Parathyroid adenoma (tissue), 2 donors: ENCODE results near the gene CLNK.

ENCODE experiments used
- H2AFZ ChIP-seq: fragments of 300-600 bp; sonication (generic); one replicate; pipeline ENCODE4 v1.7.0; 2017; ENCODE audit warnings: antibody characterized with exemption, mild to moderate bottlenecking
- H3K27ac ChIP-seq: fragments of 300-600 bp; sonication (generic); one replicate; pipeline ENCODE4 v1.7.0; 2017
- H3K27me3 ChIP-seq: fragments of 300-600 bp; sonication (generic); one replicate; pipeline ENCODE4 v1.7.0; 2017; ENCODE audit warnings: low read length; ENCODE audit not compliant: control insufficient read depth, insufficient read depth
- H3K36me3 ChIP-seq: fragments of 300-600 bp; sonication (generic); one replicate; pipeline ENCODE4 v1.7.0; 2017; ENCODE audit warnings: low read length; ENCODE audit not compliant: control insufficient read depth, insufficient read depth
- H3K4me1 ChIP-seq: fragments of 300-600 bp; sonication (generic); one replicate; pipeline ENCODE4 v1.7.0; 2017; ENCODE audit warnings: control low read depth
- H3K4me2 ChIP-seq: fragments of 300-600 bp; sonication (generic); one replicate; pipeline ENCODE4 v1.7.0; 2017; ENCODE audit warnings: low read length
- H3K4me3 ChIP-seq: fragments of 300-600 bp; sonication (generic); one replicate; pipeline ENCODE4 v1.7.0; 2017; ENCODE audit warnings: low read depth, low read length
- H3K79me2 ChIP-seq: fragments of 300-600 bp; sonication (generic); one replicate; pipeline ENCODE4 v1.7.0; 2017; ENCODE audit warnings: control low read depth
- H3K9ac ChIP-seq: fragments of 300-600 bp; sonication (generic); one replicate; pipeline ENCODE4 v1.7.0; 2017; ENCODE audit warnings: mild to moderate bottlenecking
- H3K9me3 ChIP-seq: fragments of 300-600 bp; sonication (generic); one replicate; pipeline ENCODE4 v1.7.0; 2017; ENCODE audit warnings: low read length; ENCODE audit not compliant: control insufficient read depth
- TF ChIP-seq, protein P1 (sequence below): fragments of 300-600 bp; sonication (generic); IDR thresholded peaks from one replicate; pipeline ENCODE4 v1.7.0; 2017; ENCODE audit warnings: antibody characterized with exemption, mild to moderate bottlenecking
- donor health status: primary hyperparathyroidism.

CLNK gene

DNA sequence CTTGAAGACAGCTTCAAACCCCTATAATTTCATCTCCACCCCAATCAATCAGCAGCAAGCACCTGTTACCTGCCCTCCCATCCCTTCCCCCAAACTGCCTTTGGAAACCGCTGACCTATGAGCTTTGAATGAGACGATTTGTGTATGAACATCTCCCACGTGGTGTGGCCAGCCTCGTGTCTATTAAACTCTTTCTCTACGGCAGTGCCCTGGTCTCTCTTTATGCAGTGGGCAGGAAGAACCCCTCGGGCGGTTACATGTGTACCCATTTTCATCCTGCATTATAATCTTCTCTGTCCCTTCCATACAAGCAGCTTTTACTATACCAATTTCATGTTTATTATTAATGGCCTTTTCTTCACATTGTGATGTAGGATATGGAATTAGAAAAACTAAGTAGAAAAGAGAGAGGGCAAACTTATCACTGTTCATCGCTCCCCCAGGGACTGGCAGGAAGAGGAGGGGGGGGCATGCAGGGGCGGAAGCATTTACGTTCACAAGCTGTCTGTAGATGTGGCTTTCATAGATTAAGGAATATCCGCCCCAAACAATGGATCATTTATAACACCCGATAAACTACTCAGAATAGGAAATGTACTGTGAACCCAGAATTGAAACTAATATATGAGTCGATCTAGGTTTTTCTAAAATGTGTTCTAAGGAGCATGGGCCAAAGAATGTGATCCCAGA is 131.8 kb downstream of the CLNK start:
- H3K9me3 ChIP-seq: no peaks in the 10 kb centered on the region
- no peak overlapping the region for H3K27ac ChIP-seq
- no peak overlapping the region for H3K4me2 ChIP-seq
- H3K4me3 ChIP-seq: no peak overlapping the region
- no peaks in the 10 kb centered on the region for H3K4me1 ChIP-seq
- H3K79me2 ChIP-seq: no peaks in the 10 kb centered on the region
- H3K27me3 ChIP-seq: no peaks in the 10 kb centered on the region
- no peak overlapping the region for H2AFZ ChIP-seq
- TF ChIP-seq, protein P1, sequence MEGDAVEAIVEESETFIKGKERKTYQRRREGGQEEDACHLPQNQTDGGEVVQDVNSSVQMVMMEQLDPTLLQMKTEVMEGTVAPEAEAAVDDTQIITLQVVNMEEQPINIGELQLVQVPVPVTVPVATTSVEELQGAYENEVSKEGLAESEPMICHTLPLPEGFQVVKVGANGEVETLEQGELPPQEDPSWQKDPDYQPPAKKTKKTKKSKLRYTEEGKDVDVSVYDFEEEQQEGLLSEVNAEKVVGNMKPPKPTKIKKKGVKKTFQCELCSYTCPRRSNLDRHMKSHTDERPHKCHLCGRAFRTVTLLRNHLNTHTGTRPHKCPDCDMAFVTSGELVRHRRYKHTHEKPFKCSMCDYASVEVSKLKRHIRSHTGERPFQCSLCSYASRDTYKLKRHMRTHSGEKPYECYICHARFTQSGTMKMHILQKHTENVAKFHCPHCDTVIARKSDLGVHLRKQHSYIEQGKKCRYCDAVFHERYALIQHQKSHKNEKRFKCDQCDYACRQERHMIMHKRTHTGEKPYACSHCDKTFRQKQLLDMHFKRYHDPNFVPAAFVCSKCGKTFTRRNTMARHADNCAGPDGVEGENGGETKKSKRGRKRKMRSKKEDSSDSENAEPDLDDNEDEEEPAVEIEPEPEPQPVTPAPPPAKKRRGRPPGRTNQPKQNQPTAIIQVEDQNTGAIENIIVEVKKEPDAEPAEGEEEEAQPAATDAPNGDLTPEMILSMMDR: no peak
- no peak overlapping the region for H3K9ac ChIP-seq
- no peaks in the 10 kb centered on the region for H3K36me3 ChIP-seq

DNA sequence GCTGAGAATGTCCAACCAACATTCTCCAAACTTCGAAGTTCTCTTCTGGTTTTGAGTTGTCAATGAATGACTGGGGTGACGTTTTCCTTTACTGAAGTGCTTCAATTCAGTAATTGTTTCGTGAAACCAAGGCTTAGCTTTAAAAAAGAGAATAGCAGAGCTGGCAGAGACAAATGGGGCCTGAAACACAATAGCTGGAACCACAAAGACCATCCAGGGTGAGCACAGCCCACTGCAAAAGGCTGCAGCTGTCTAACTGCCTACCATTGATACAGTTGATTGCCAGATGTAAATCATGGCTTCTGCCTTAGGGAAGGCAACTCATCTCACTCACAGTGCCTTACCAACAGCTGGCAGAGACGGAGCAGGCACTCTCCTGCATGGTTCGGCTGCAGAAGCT is 148.7 kb downstream of the CLNK start:
- no peak overlapping the region for H3K9ac ChIP-seq
- no peaks in the 10 kb centered on the region for H3K36me3 ChIP-seq
- H3K79me2 ChIP-seq: no peaks in the 10 kb centered on the region
- no peak overlapping the region for H3K27ac ChIP-seq
- H3K27me3 ChIP-seq: no peaks in the 10 kb centered on the region
- H3K4me1 ChIP-seq: no peaks in the 10 kb centered on the region
- no peaks in the 10 kb centered on the region for H3K9me3 ChIP-seq
- TF ChIP-seq, protein P1: no peak
- no peak overlapping the region for H2AFZ ChIP-seq
- no peak overlapping the region for H3K4me3 ChIP-seq
- H3K4me2 ChIP-seq: no peak overlapping the region

DNA sequence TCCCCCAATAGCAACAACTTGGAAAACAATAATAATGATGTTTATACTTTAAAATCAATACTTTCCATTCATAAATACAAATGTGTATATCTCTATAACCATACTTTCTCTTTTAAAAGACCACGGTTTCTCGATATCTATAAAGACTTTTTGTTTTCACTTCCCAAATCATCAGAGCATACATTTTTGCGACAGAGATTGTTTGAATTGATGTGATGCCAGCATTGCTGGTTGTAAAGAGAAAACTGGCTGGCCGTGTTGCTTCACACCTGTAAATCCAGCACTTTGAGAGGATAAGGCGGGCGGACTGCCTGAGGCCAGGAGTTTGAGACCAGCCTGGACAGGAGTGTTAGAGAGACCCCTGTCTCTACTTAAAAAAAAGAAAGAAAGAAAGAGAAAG is 149.7 kb downstream of the CLNK start:
- H3K36me3 ChIP-seq: no peaks in the 10 kb centered on the region

DNA sequence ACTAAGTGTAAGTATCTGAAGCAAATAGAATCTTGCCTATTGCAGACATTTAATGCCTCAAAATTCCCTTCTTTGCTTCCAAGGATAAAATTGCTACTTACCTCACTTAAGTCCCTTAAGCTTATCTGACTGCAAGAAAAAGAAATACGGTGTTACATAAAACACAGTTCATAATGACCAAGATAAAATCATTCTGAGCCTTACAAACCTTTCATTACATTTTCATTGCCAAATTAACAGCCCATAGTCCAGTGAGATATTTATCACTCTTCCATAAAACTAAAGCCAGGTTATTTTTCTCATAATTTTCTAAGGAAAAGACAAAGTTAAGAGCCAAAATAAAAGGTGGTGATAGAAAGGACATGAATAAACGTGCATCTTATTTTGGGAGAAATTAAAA is 152.4 kb downstream of the CLNK start:
- no peak overlapping the region for H3K9ac ChIP-seq
- no peaks in the 10 kb centered on the region for H3K27me3 ChIP-seq
- H2AFZ ChIP-seq: no peak overlapping the region
- TF ChIP-seq, protein P1: no peak
- no peaks in the 10 kb centered on the region for H3K79me2 ChIP-seq
- H3K27ac ChIP-seq: no peak overlapping the region
- no peaks in the 10 kb centered on the region for H3K9me3 ChIP-seq
- H3K4me3 ChIP-seq: no peak overlapping the region
- H3K4me1 ChIP-seq: no peaks in the 10 kb centered on the region
- H3K4me2 ChIP-seq: no peak overlapping the region
- H3K36me3 ChIP-seq: no peaks in the 10 kb centered on the region

More for the DNA sequence above, 149.7 kb downstream of the CLNK start:
- H2AFZ ChIP-seq: no peak overlapping the region
- no peak overlapping the region for H3K4me3 ChIP-seq
- H3K27me3 ChIP-seq: no peaks in the 10 kb centered on the region
- H3K79me2 ChIP-seq: no peaks in the 10 kb centered on the region
- H3K9me3 ChIP-seq: no peaks in the 10 kb centered on the region
- no peak overlapping the region for H3K4me2 ChIP-seq
- no peak overlapping the region for H3K27ac ChIP-seq
- TF ChIP-seq, protein P1: no peak
- H3K9ac ChIP-seq: no peak overlapping the region
- no peaks in the 10 kb centered on the region for H3K4me1 ChIP-seq
